Astrocyte of the hippocampus (primary cell): Measurements from ENCODE around the gene CHRNA1.
A peak's percentile ranks its signal among the peaks of the same experiment; 100 is the strongest.

ENCODE experiments used
- DNase-seq: peaks from one replicate; pipeline ENCODE4 v3.0.0; 2011; ENCODE audit warnings: low read depth, low spot score

Gene CHRNA1

GRCh38 chr2:174760845-174761473, 3.3 kb downstream of the CHRNA1 start:
- no peak for DNase-seq

GRCh38 chr2:174759381-174760065, 4.7 kb downstream of the CHRNA1 start:
- DNase-seq, result no peak

GRCh38 chr2:174756743-174757142, 7.5 kb downstream of the CHRNA1 start:
- DNase-seq, result no peak

- no peak for DNase-seq
These were observed 11.1 kb downstream of the CHRNA1 start for GRCh38 chr2:174753038-174753633.

DNA sequence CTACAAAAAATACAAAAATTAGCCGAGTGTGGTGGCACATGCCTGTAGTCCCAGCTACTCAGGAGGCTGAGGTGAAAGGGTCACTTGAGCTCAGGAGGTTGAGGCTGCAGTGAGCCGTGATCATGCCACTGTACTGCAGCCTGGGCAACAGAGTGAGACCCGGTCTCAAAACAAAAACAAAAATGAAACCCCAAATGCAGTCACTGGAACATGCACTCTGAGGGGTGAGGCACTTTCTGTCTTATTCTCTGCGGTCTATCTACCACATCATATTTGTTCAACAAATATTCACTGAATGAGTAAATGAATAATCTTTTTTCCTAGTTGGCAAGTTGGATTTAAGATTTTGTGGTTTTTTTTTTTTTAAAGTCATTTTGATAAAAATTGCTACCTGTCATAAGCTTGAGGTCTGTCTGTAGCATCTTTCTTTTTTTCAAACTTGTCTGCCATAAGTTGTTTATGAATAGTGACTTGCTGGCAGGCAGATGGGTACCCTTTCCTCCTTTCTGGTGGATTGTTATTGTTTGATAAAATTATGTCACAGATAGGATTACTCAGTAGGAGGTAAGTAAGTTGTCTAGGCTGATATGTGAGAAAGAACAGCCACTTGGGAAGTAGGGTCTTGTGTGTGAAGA, 11.8 kb downstream of the CHRNA1 start:
- no peak for DNase-seq

DNA sequence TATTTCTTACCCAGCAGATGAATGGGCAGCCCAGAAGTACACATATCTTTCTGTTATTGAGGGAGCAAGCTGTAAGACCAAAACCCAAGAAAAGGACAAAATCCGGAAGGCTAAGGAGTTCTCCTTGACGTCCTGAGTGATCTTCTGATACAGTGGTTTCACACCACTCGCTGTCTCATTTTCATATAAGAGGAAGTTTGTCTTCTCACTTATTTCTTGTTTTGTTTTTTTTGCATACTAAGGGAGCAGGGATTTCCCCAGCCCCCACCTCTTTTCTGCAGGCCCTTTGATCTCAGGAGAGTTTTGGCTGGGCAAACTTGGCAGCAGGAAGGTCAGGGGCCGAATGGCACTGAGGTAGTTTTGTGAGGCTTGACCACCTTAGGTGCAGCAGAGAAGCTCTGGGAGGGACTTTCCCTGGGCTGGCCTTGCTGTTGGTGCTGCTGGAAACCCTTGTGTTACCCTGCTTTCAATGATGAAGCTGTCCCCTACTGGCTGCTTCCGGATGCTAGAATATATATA, 13.3 kb downstream of the CHRNA1 start:
- no peak for DNase-seq

GRCh38 chr2:174749793-174750192, 14.5 kb downstream of the CHRNA1 start:
- DNase-seq, result no peak

- peak; percentile 78 for DNase-seq
These were observed 15.3 kb downstream of the CHRNA1 start for GRCh38 chr2:174748948-174749347.

DNA sequence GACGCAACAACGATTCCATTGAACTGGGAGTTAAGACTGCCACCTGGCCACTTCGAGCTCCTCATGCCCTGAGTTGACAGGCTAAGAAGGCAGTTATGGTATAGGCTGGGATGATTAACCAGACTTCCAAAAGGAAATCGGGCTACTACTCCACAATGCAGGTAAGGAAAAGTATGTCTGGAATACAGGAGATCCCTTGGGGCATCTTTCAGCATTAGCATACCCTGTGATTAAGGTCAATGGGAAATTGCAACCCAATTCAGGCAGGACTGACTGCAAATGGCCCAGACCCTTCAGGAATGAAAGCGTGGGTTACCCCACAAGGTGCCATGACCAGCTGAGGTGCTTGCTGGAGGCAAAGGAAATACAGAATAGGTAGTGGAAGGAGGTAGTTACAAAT, 19.1 kb downstream of the CHRNA1 start:
- DNase-seq, result no peak

DNA sequence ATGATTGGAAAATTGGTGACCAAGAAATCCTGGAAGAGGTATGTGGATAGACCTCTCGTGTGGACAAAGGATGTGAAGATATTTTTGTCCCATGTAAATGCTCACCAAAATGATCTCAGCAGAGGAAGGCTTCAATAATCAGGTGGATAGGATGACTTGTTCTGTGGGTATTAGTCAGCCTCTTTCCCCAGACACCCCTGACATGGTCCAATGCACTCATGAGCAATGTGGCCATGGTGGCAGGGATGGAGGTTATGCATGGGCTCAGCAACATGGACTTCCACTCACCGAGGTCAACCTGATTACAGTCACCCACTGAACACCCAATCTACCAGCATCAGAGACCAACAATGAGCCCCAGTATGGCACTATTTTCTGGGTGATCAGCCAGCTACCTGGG, 20.2 kb downstream of the CHRNA1 start:
- DNase-seq, result no peak

- DNase-seq, result no peak
These were observed 23.6 kb downstream of the CHRNA1 start for GRCh38 chr2:174740721-174741120.

GRCh38 chr2:174738841-174739240, 25.4 kb downstream of the CHRNA1 start:
- no peak for DNase-seq

DNA sequence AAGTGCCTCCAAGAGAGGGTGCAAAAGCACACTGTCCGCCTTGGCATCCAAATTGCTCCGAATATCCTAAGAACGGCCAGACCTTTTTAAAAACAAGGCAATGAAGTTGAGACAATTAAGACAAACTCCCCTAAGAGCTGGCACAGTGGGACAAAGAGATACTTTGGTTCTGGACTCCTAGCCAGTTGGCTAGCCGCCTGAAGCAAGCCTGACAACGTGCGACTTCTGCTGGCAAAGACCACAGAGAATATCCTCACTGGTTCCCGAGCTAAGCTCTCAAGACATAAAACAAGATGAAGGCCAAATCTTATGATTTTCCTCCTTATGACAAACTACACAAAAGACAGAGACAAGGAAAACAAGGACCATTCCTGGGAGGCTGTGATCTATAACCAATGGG, 32.7 kb downstream of the CHRNA1 start:
- DNase-seq, result no peak

DNA sequence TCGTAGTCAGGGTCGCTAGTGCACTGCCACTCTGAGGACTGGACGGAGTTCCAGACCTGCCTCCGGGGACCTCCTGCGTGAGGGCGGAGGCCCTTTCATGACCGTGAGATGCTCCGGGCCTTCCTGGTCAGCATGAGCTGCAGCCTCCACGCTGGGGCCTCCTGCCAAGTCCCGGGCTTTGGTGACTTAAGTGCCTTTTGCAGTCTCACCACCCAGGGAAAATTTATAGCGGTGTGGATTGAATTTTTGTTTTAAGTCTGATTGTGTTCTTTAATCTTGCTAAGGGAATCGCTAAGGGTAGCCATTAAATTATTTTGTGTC, 33.6 kb downstream of the CHRNA1 start:
- DNase-seq, result no peak

DNA sequence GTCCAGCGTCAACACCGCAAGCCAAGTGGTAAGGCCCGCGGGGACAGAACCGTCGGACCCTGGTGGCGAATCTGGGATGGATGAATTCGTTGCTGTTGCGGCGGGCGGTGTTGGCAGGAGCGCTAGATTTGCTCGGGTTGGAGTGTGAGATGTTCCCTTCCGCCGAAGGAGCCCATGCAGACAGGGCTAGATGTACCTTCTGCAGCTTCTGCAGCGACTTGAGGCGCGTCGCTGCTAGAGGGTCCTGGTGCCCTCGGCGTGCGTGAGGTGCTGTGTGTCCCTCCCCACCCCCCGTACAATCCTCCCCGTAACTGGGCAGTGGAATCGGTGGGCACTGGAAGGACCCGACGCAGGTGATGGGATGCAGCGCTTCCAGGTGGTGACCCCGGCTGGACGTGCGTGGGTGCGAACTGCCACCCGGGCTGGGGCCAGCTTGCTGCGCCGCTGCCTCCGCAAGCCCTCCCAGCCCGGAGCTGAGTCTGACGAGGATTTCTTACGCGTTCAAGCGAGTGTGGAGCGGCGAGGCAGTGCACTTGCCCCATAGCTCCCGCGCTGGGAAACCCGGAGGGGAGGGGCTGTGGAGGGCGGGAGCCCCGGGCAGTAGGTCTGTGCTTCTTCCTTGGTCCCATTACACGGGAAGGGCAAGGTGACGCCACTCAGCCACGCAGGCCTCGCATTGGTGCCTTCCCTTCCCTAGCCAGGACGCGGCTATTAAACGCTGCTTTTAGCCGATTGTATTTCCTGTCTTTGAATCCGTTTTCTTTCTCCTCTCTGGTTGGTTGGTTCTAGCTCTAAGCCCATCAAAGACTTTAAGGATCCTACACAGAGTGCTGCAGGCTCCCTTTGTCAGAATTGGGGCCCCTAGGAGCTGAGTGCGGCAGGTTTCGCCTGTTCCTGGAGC, 34.2 kb downstream of the CHRNA1 start:
- DNase-seq, result peak; percentile 31

DNA sequence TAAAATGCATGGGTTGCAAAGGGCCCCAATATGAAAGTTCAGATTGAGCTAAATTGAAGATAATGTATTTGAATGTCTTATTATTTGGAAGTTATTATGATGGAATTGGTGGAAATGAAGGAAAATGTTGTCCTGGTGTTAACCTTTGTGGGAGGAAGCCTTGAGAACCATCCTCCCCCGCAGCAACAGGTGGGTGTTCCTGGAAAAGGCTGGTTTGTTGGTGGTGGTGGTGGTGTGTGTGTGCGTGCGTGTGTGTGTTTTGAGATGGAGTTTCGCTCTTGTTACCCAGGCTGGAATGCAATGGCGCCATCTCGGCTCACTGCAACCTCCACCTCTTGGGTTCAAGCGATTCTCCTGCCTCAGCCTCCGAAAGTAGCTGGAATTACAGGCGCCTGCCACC, 36.2 kb downstream of the CHRNA1 start:
- DNase-seq, result no peak

- DNase-seq, result no peak
These were observed 38.1 kb downstream of the CHRNA1 start for GRCh38 chr2:174726212-174726611.

- DNase-seq, result no peak
These were observed 41.2 kb downstream of the CHRNA1 start for GRCh38 chr2:174722942-174723592.

- DNase-seq, result no peak
These were observed 45.3 kb downstream of the CHRNA1 start for GRCh38 chr2:174719016-174719415.

DNA sequence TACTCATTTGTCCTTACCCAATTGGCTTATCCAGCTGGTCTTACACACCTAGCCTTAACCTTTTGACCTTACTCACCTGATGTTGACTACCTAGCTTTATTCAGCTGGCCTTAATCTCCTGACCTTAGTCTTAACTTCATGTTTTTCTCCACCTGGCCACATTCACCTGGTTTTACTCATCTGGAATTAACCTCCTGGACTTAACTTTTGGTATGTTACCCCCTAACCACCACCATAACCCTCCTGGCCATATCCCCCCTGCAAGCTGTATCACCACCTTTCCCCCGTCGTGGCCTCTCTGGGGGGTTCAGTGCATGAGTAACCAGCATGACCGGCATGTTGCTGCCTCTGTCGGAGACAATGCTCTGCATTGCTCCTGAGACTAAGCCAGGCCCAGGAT, 45.7 kb downstream of the CHRNA1 start:
- DNase-seq, result no peak

DNA sequence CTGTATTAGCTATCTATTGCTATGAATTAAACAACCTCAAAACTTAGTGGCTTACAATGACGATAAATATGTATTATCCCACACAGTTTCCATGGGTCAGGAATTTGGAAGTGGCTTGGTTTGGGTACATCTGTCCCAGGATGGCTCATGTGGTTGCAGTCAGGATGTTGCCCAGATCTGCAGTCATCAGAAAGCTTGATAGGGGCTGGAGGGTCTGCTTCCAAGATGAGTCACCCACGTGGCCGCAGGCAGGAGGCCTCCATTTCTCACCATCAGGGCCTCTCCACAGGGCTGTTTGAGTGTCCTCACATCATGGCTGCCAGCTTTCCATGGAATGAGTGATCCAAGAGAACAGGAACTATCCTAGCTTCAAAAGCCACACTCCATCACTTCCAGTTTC, 46.4 kb downstream of the CHRNA1 start:
- DNase-seq, result peak; percentile 9
